HepG2 (cell line): ENCODE measurements around the gene ZBP1. TPM values are rescaled to one million over a fixed set of nuclear protein-coding genes. Genes with fewer than 3 reads are reported as not detected.

Source experiments
- FOXA1 ChIP-seq, 2 experiments: fragments of 450-650 bp in 1 of 2; sonication (generic) in 1 of 2; formaldehyde crosslinking in 1 of 2; IDR thresholded peaks; 2 replicates each; pipeline versions ENCODE4 v1.4.0 to v1.6.1; 2016 to 2020; ENCODE audit warnings: missing genetic modification reagents in 1 of 2
- HHEX ChIP-seq: IDR thresholded peaks from 2 replicates; pipeline ENCODE4 v1.6.1; 2016; ENCODE audit warnings: control low read depth
- IRF2 ChIP-seq: IDR thresholded peaks from 2 replicates; pipeline ENCODE4 v1.6.1; 2018; ENCODE audit warnings: missing genetic modification reagents, missing compliant biosample characterization
- MAZ ChIP-seq, 2 experiments: sonication (generic) in 1 of 2; formaldehyde crosslinking in 1 of 2; IDR thresholded peaks; 2 replicates each; pipeline versions ENCODE4 v1.5.0 to v1.6.1; 2012 to 2020; ENCODE audit warnings: low read depth in 2 of 2, mild to moderate bottlenecking in 2 of 2, borderline replicate concordance in 1 of 2, improper control_type of control experiment in 1 of 2, low read length in 1 of 2, missing genetic modification reagents in 1 of 2, moderate library complexity in 1 of 2
- RAD21 ChIP-seq: fragments of 450-650 bp; formaldehyde crosslinking; IDR thresholded peaks from 2 replicates; pipeline ENCODE4 v1.5.0; 2020; ENCODE audit warnings: mild to moderate bottlenecking
- SALL2 ChIP-seq: sonication (generic); formaldehyde crosslinking; IDR thresholded peaks from 2 replicates; pipeline ENCODE4 v1.8.1; 2023; ENCODE audit warnings: mild to moderate bottlenecking, missing genetic modification reagents, inconsistent platforms
- SP2 ChIP-seq: sonication (generic); formaldehyde crosslinking; IDR thresholded peaks from 2 replicates; pipeline ENCODE4 v1.5.1; 2020; ENCODE audit warnings: mild to moderate bottlenecking, missing genetic modification reagents
- TAF15 ChIP-seq: fragments of 200-400 bp; formaldehyde crosslinking; IDR thresholded peaks from one replicate; pipeline ENCODE4 v1.6.1; 2018; ENCODE audit warnings: mild to moderate bottlenecking, low read depth, low read length; ENCODE audit not compliant: poor library complexity, severe bottlenecking
- ZFX ChIP-seq: sonication (generic); formaldehyde crosslinking; IDR thresholded peaks from 2 replicates; pipeline ENCODE4 v1.4.0; 2020; ENCODE audit warnings: mild to moderate bottlenecking, low read depth, missing genetic modification reagents, moderate library complexity
- ZFY ChIP-seq: sonication (generic); formaldehyde crosslinking; IDR thresholded peaks from 2 replicates; pipeline ENCODE4 v1.4.0; 2020; ENCODE audit warnings: missing genetic modification reagents
- ZNF263 ChIP-seq: sonication (generic); formaldehyde crosslinking; IDR thresholded peaks from 2 replicates; pipeline ENCODE4 v1.4.0; 2020; ENCODE audit warnings: missing genetic modification reagents
- ZNF317 ChIP-seq: sonication (generic); formaldehyde crosslinking; IDR thresholded peaks from 2 replicates; pipeline ENCODE4 v1.5.0; 2020; ENCODE audit warnings: mild to moderate bottlenecking, missing genetic modification reagents
- ZNF543 ChIP-seq: sonication (generic); formaldehyde crosslinking; IDR thresholded peaks from 2 replicates; pipeline ENCODE4 v1.4.0; 2020; ENCODE audit warnings: mild to moderate bottlenecking, missing genetic modification reagents
- ZNF564 ChIP-seq: sonication (generic); formaldehyde crosslinking; IDR thresholded peaks from 2 replicates; pipeline ENCODE4 v1.8.1; 2023; ENCODE audit warnings: mild to moderate bottlenecking, missing genetic modification reagents
- ZNF782 ChIP-seq: sonication (generic); formaldehyde crosslinking; IDR thresholded peaks from 2 replicates; pipeline ENCODE4 v1.4.0; 2020; ENCODE audit warnings: missing genetic modification reagents, mild to moderate bottlenecking, borderline replicate concordance
- polyA plus RNA-seq, 8 experiments: library from polyadenylated mRNA; depleted of rRNA in 3 of 8; stranded (reverse) in 7 of 8; unstranded in 1 of 8; fragments of >200 nt; fragmentation: Illumina TruSeq in 4 of 8; extraction: Trizol in 4 of 8; gene quantifications; 2 replicates each; pipeline versions ENCODE4 v1.2.1 to v1.2.3, GENCODE V29; 2011 to 2016; ENCODE audit warnings: low read depth in 4 of 8, missing spikeins in 1 of 8, mixed read lengths in 1 of 8; ENCODE audit not compliant: insufficient read depth in 1 of 8
- total RNA-seq, 5 experiments: library from RNA; depleted of rRNA; stranded (reverse); fragments of >200 nt; fragmentation: Illumina TruSeq; extraction: Trizol; gene quantifications; 2 replicates each; pipeline ENCODE4 v1.2.3, GENCODE V29; 2016; ENCODE audit warnings: low read depth in 1 of 5
- TF ChIP-seq, protein P1 (sequence below): sonication (generic); formaldehyde crosslinking; IDR thresholded peaks from 2 replicates; pipeline ENCODE4 v1.8.0; 2022; ENCODE audit warnings: missing genetic modification reagents, mild to moderate bottlenecking, inconsistent platforms, borderline replicate concordance
- TF ChIP-seq, protein P2 (sequence below): sonication (generic); formaldehyde crosslinking; IDR thresholded peaks from 2 replicates; pipeline ENCODE4 v1.4.0; 2020; ENCODE audit warnings: missing genetic modification reagents
- TF ChIP-seq, protein P3 (sequence below): IDR thresholded peaks from 2 replicates; pipeline ENCODE4 v1.6.1; 2016; ENCODE audit warnings: mild to moderate bottlenecking
- TF ChIP-seq, protein P4 (sequence below): sonication (generic); formaldehyde crosslinking; IDR thresholded peaks from 2 replicates; pipeline ENCODE4 v1.4.0; 2020; ENCODE audit warnings: missing genetic modification reagents

ZBP1 gene
- total and polyA plus RNA-seq, 2 of the 13 experiments (the other 11 are each of a cell fraction or from before 2014, with no cell fraction given): not detected

DNA sequence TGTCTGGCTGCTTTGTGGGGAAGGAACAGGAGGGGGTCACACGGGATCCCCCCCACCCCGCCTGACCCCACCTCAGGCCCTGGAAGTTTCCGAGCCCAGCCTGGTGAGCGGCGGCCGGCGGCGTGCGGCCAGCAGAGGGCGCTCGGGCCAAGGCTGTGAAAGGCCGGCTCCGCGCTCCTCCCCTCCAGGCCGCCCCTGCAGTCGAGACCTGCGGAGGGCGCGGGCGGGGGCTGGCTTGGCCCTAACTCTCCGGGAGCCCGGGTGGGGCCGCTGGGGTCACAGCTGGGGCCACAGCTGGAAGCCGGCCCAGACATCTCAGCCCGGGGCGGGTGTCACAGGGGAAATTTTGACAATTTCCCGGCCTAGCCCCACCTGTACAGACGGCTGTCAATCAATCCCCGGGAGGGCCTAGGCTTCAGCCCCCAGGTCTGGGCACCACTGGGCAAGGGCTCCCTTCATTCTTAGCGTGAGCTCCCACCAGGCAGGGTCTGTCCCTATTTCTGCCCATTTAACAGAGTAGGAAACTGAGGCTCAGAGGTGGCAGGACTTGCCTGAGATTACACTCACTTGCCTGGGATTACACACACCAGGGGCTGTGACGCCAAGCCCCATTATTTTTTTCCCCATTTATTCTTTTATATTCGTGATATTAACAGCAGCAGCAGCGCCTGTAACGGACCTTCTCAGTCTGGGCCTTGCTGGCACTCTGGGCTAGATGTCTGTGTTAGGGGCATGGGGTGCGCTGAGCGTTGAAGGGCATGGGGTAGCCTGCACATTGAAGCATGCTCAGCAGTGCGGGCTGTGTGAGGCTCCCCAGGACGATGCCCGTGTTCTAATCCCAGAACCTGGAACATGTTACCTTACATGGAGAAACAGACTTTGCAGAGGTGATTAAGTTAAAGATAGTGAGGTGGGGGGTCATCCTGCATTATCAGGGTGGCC lies 23.0 kb downstream of the ZBP1 start (continued):
- TF ChIP-seq SP2 (peak; percentile 47), ZNF564 (no peak), HHEX (CRISPR knock-in tag) (no peak), IRF2 (CRISPR knock-in tag) (peak; percentile 55; the same call in 1 of the 2 replicates), ZFY (CRISPR knock-in tag) (peak; percentile 55; the same call in 1 of the 2 replicates), ZNF543 (CRISPR knock-in tag) (no peak), TAF15 (peak; percentile 42), ZFX (CRISPR knock-in tag) (peak; percentile 62), MAZ (IDR thresholded peaks at IDR 0.05; ENCODE audit: borderline replicate concordance, low read depth, low read length) (0 out of 2 replicates have a peak, but pooled peaks have one; percentile 34), MAZ (CRISPR knock-in tag; IDR thresholded peaks at IDR 0.05; ENCODE audit: low read depth) (peak; percentile 33; the same call in 1 of the 2 replicates), SALL2 (CRISPR knock-in tag) (peak; percentile 82), RAD21 (CRISPR knock-in tag) (peak; percentile 97), ZNF782 (CRISPR knock-in tag) (no peak), ZNF317 (CRISPR knock-in tag) (no peak), FOXA1 (IDR thresholded peaks at IDR 0.05) (no peak), FOXA1 (CRISPR knock-in tag; IDR thresholded peaks at IDR 0.05) (no peak), ZNF263 (CRISPR knock-in tag) (peak; percentile 95)
- TF ChIP-seq, protein P1, sequence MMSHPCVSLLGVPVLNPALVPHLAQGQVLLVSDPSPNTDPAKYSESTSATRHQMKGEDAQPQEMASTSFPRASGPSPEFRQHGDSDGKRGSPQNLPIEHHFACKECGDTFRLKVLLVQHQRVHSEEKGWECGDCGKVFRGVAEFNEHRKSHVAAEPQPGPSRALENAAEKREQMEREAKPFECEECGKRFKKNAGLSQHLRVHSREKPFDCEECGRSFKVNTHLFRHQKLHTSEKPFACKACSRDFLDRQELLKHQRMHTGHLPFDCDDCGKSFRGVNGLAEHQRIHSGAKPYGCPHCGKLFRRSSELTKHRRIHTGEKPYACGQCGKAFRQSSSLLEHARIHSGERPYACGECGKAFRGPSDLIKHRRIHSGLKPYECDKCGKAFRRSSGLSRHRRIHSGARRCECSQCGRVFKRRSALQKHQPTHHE: 0 out of 2 replicates have a peak, but pooled peaks have one; percentile 60
- TF ChIP-seq, protein P2, sequence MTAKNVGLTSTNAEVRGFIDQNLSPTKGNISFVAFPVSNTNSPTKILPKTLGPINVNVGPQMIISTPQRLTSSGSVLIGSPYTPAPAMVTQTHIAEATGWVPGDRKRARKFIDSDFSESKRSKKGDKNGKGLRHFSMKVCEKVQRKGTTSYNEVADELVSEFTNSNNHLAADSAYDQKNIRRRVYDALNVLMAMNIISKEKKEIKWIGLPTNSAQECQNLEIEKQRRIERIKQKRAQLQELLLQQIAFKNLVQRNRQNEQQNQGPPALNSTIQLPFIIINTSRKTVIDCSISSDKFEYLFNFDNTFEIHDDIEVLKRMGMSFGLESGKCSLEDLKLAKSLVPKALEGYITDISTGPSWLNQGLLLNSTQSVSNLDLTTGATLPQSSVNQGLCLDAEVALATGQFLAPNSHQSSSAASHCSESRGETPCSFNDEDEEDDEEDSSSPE (CRISPR knock-in tag): 0 out of 2 replicates have a peak, but pooled peaks have one; percentile 22
- TF ChIP-seq, protein P3, sequence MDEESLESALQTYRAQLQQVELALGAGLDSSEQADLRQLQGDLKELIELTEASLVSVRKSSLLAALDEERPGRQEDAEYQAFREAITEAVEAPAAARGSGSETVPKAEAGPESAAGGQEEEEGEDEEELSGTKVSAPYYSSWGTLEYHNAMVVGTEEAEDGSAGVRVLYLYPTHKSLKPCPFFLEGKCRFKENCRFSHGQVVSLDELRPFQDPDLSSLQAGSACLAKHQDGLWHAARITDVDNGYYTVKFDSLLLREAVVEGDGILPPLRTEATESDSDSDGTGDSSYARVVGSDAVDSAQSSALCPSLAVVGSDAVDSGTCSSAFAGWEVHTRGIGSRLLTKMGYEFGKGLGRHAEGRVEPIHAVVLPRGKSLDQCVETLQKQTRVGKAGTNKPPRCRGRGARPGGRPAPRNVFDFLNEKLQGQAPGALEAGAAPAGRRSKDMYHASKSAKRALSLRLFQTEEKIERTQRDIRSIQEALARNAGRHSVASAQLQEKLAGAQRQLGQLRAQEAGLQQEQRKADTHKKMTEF (CRISPR knock-in tag): peak; percentile 48; the same call in 1 of the 2 replicates
- TF ChIP-seq, protein P4, sequence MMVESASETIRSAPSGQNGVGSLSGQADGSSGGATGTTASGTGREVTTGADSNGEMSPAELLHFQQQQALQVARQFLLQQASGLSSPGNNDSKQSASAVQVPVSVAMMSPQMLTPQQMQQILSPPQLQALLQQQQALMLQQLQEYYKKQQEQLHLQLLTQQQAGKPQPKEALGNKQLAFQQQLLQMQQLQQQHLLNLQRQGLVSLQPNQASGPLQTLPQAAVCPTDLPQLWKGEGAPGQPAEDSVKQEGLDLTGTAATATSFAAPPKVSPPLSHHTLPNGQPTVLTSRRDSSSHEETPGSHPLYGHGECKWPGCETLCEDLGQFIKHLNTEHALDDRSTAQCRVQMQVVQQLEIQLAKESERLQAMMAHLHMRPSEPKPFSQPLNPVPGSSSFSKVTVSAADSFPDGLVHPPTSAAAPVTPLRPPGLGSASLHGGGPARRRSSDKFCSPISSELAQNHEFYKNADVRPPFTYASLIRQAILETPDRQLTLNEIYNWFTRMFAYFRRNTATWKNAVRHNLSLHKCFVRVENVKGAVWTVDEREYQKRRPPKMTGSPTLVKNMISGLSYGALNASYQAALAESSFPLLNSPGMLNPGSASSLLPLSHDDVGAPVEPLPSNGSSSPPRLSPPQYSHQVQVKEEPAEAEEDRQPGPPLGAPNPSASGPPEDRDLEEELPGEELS (CRISPR knock-in tag): peak; percentile 28; the same call in 1 of the 2 replicates
